ENCODE results near the gene IFT88. TPM values are rescaled to one million over a fixed set of nuclear protein-coding genes. Genes with fewer than 3 reads are reported as not detected.

IFT88 gene
- total and polyA plus RNA-seq, 2 of the 8 experiments (the other 6 are each of a cell fraction or from before 2014, with no cell fraction given), result 1.7 to 5.8 TPM

DNA sequence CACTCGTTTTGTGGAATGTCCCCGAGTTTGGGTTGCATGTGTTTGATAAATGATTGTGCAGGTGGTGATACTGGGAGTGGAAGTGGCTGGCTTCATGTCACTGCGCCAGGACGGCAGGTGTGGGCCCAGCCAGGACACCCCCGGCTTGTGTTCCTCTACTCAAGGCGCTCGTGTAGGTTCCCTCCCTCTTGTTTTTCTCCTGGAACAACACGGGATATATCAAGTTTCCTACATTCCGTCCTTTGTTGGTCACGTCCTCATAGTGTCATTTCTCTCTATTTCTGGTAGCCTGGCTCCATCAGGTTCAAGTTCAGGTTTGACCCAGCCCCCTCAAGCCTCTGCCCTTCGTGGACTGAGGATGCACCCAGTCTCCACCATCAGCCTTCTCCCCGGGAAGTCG is 152.8 kb downstream of the IFT88 start:
- FAIRE-seq, result no peak
- Histone ChIP-seq H3K9ac (replicated peaks in 1 of 4; ENCODE audit: extremely low read depth in 1 of 4, low read depth in 3 of 4, low read length in 3 of 4) (no peak overlapping the region), H2AFZ (ENCODE audit: low read length) (no peak overlapping the region), H3K18ac (ENCODE audit: extremely low read depth, low read length) (no peak overlapping the region), H3K23ac (ENCODE audit: insufficient read length) (no peak overlapping the region), H2BK20ac (ENCODE audit: low read length) (no peak overlapping the region), H2BK120ac (replicated peaks; ENCODE audit: low read depth, low read length) (no peak overlapping the region), H3K4me3 (ENCODE audit: extremely low read depth in 1 of 4, insufficient read depth in 2 of 4, low read depth in 3 of 4, low read length in 4 of 4) (no peak overlapping the region), H4K8ac (ENCODE audit: extremely low read depth, insufficient read depth, low read length) (no peak overlapping the region), H3K36me3 (ENCODE audit: control insufficient read depth in 2 of 4, insufficient read depth in 4 of 4, low read length in 3 of 4) (no peaks in the 10 kb centered on the region), H3K4ac (replicated peaks; ENCODE audit: insufficient read length, low read depth, low read length) (no peak overlapping the region), H3K4me2 (ENCODE audit: insufficient read depth in 1 of 2, low read depth in 2 of 2, low read length in 2 of 2) (no peak overlapping the region), H3K79me1 (ENCODE audit: low read depth, low read length) (no peaks in the 10 kb centered on the region), H2BK12ac (ENCODE audit: low read depth, low read length) (0 out of 2 replicates have a peak overlapping the region, but pooled peaks have one; percentile 27), H3K14ac (ENCODE audit: insufficient read length) (no peak overlapping the region), H4K91ac (replicated peaks; ENCODE audit: insufficient read length, low read length) (no peak overlapping the region), H3K23me2 (ENCODE audit: low read depth, low read length) (peaks cover 15% of the 10 kb centered on the region), H3K4me1 (replicated peaks in 1 of 4; ENCODE audit: control insufficient read depth in 3 of 4, insufficient read depth in 4 of 4, low read length in 3 of 4) (peaks cover 0 to 3% (median 0%) of the 10 kb centered on the region in 4 experiments; a peak in 3 of 7 replicates), H4K20me1 (replicated peaks in 1 of 2; ENCODE audit: control insufficient read depth in 1 of 2, insufficient read depth in 2 of 2, low read length in 2 of 2) (peaks cover 0 to 10% of the 10 kb centered on the region in 2 experiments), H3K56ac (replicated peaks; ENCODE audit: insufficient read length, low read depth, low read length) (no peak overlapping the region), H2BK5ac (ENCODE audit: low read depth, low read length) (no peak overlapping the region), H2BK15ac (ENCODE audit: low read length) (no peak overlapping the region), H4K5ac (ENCODE audit: insufficient read length, low read depth, low read length) (no peak overlapping the region), H3K27me3 (replicated peaks in 1 of 4; ENCODE audit: control insufficient read depth in 3 of 4, extremely low read depth in 1 of 4, insufficient read depth in 3 of 4, low read length in 3 of 4) (peaks cover 2 to 29% (median 18%) of the 10 kb centered on the region in 4 experiments; a peak in 6 of 7 replicates), H3K27ac (ENCODE audit: low read depth, low read length) (no peak overlapping the region), H2AK5ac (ENCODE audit: low read depth, low read length) (0 out of 2 replicates have a peak overlapping the region, but pooled peaks have one; percentile 4), H3K9me3 (ENCODE audit: insufficient read depth in 2 of 2, low read depth in 1 of 2, low read length in 1 of 2) (no peaks in the 10 kb centered on the region; a peak in 1 of 4 replicates), H3K79me2 (ENCODE audit: control insufficient read depth in 1 of 2, insufficient read depth in 2 of 2, low read length in 2 of 2) (no peaks in the 10 kb centered on the region)
- DNase-seq (ENCODE audit: low read depth in 1 of 2, low spot score in 2 of 2), result no peak
- 87% methylated on average over 13 of the region's 13 CpGs; no CpG with 5 or more reads in 1 of the 2 experiments for WGBS, 2 experiments (ENCODE audit: extremely low coverage in 1 of 2, insufficient coverage in 1 of 2, insufficient read length in 1 of 2, insufficient replicate concordance in 2 of 2, low coverage in 1 of 2, low lambda C conversion rate in 2 of 2, missing lambda C conversion rate in 1 of 2)
- ChIA-PET CTCF (ENCODE audit: partially characterized antibody) (interaction anchor here (1.3 kb wide), 2 partner anchors 60 to 225 kb away, joined by 3 to 4 read pairs; no protein-coding TSS in a partner anchor), POLR2A (ENCODE audit: partially characterized antibody) (no interaction called here)
- TF ChIP-seq, protein P1, sequence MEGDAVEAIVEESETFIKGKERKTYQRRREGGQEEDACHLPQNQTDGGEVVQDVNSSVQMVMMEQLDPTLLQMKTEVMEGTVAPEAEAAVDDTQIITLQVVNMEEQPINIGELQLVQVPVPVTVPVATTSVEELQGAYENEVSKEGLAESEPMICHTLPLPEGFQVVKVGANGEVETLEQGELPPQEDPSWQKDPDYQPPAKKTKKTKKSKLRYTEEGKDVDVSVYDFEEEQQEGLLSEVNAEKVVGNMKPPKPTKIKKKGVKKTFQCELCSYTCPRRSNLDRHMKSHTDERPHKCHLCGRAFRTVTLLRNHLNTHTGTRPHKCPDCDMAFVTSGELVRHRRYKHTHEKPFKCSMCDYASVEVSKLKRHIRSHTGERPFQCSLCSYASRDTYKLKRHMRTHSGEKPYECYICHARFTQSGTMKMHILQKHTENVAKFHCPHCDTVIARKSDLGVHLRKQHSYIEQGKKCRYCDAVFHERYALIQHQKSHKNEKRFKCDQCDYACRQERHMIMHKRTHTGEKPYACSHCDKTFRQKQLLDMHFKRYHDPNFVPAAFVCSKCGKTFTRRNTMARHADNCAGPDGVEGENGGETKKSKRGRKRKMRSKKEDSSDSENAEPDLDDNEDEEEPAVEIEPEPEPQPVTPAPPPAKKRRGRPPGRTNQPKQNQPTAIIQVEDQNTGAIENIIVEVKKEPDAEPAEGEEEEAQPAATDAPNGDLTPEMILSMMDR (IDR thresholded peaks at IDR 0.05; ENCODE audit: control extremely low read depth in 1 of 3, insufficient read depth in 1 of 3, low read depth in 1 of 3, low read length in 3 of 3), result no peak
- TF ChIP-seq SIRT6 (IDR thresholded peaks at IDR 0.05; ENCODE audit: low read length), result no peak
- no peak for TF ChIP-seq RAD21 (IDR thresholded peaks at IDR 0.05 in 1 of 2, conservative IDR thresholded peaks at IDR 0.05 in 1 of 2; ENCODE audit: low read depth in 2 of 2, low read length in 2 of 2)
- no peak for TF ChIP-seq CEBPB (IDR thresholded peaks at IDR 0.05; ENCODE audit: low read depth, low read length)
- no peak for TF ChIP-seq BACH1 (IDR thresholded peaks at IDR 0.05; ENCODE audit: low read length)
- TF ChIP-seq USF2 (IDR thresholded peaks at IDR 0.05; ENCODE audit: low read length), result no peak
- TF ChIP-seq POLR2A (IDR thresholded peaks at IDR 0.05; ENCODE audit: control extremely low read depth in 1 of 2, low read depth in 2 of 2, low read length in 2 of 2), result no peak
- no peak for TF ChIP-seq HDAC6 (IDR thresholded peaks at IDR 0.05; ENCODE audit: low read depth, low read length)
- TF ChIP-seq SIX5 (IDR thresholded peaks at IDR 0.05; ENCODE audit: low read depth, low read length), result no peak
- TF ChIP-seq SP4 (IDR thresholded peaks at IDR 0.05; ENCODE audit: low read length), result no peak
- no peak for TF ChIP-seq EGR1 (IDR thresholded peaks at IDR 0.05; ENCODE audit: borderline replicate concordance, low read depth, low read length)

All from H1 (cell line).